Tibial nerve (tissue), 4 donors: ENCODE results near the gene GBA2. TPM values are rescaled to one million over a fixed set of nuclear protein-coding genes. Genes with fewer than 3 reads are reported as not detected.

Experiments used
- DNase-seq, 2 donors: peaks; one replicate each; pipeline ENCODE4 v3.0.0-alpha.2; 2019; ENCODE audit warnings: low spot score in 2 of 2
- H3K27ac ChIP-seq, 4 donors: fragments of 200-600 bp; sonication (generic) in 3 of 4; one replicate each; pipeline ENCODE4 v1.5.1; 2017 to 2019; ENCODE audit warnings: mild to moderate bottlenecking in 1 of 4
- H3K27me3 ChIP-seq, 2 donors: fragments of 200-600 bp; sonication (generic) in 1 of 2; one replicate each; pipeline versions ENCODE4 v1.5.1 to v1.6.0; 2017 to 2019
- H3K36me3 ChIP-seq, 3 donors: fragments of 200-600 bp; sonication (generic); one replicate each; pipeline ENCODE4 v1.5.1; 2018 to 2019
- H3K4me1 ChIP-seq, 4 donors: fragments of 200-600 bp; sonication (generic) in 3 of 4; one replicate each; pipeline ENCODE4 v1.5.1; 2017 to 2019
- H3K4me3 ChIP-seq, 4 donors: fragments of 200-600 bp; sonication (generic) in 3 of 4; one replicate each; pipeline ENCODE4 v1.5.1; 2017 to 2019; ENCODE audit warnings: mild to moderate bottlenecking in 1 of 4, moderate library complexity in 1 of 4
- H3K9me3 ChIP-seq, 4 donors: fragments of 200-600 bp; sonication (generic) in 3 of 4; one replicate each; pipeline ENCODE4 v1.5.1; 2017 to 2019
- CTCF ChIP-seq, 5 experiments: fragments of 200-600 bp in 3 of 5; fragments of 450-650 bp in 2 of 5; sonication (generic) in 3 of 5; IDR thresholded peaks; one replicate each; pipeline ENCODE4 v1.5.1; 2016 to 2019; ENCODE audit warnings: antibody characterized with exemption in 5 of 5, mild to moderate bottlenecking in 3 of 5, moderate library complexity in 2 of 5
- EP300 ChIP-seq, 2 donors: sonication (generic); formaldehyde crosslinking; IDR thresholded peaks; one replicate each; pipeline ENCODE4 v1.6.1; 2017; ENCODE audit warnings: antibody characterized with exemption in 2 of 2, mild to moderate bottlenecking in 1 of 2
- POLR2A ChIP-seq, 2 donors: fragments of 450-650 bp; IDR thresholded peaks; one replicate each; pipeline ENCODE4 v1.6.1; 2017; ENCODE audit warnings: antibody characterized with exemption in 2 of 2, mild to moderate bottlenecking in 2 of 2, moderate library complexity in 2 of 2
- WGBS, 2 donors: methylation state at CpG; one replicate each; pipeline ENCODE4 v1.1.5; 2018; 5-methylcytosine and 5-hydroxymethylcytosine counted together
- total RNA-seq, 4 donors: library from RNA; depleted of rRNA; stranded (reverse); fragments of >200 nt; gene quantifications; one replicate each; pipeline ENCODE4 v1.1.0, GENCODE V29; 2016

The GBA2 gene
- total RNA-seq, 4 donors from 2014 or later: 63.8 to 92.1 (median 66.1) TPM

- Histone ChIP-seq H3K4me3 (peak overlapping the region; percentile 37 to 64 (median 54)), H3K27me3 (no peaks in the 10 kb centered on the region), H3K36me3 (peaks cover 0 to 40% (median 24%) of the 10 kb centered on the region in 3 donors), H3K27ac (peak overlapping the region; percentile 68 to 88 (median 84)), H3K4me1 (peaks cover 0 to 55% (median 15%) of the 10 kb centered on the region in 4 donors), H3K9me3 (no peaks in the 10 kb centered on the region)
- DNase-seq: peak in 1 of 2 donors; percentile 41
- 16 to 18% methylated on average over 19 to 32 of the region's 48 CpGs for WGBS, 2 donors
- peak; percentile 47 to 72 (median 61) for TF ChIP-seq CTCF (IDR thresholded peaks at IDR 0.05)
- TF ChIP-seq POLR2A (IDR thresholded peaks at IDR 0.05): no peak
- TF ChIP-seq EP300 (IDR thresholded peaks at IDR 0.05): no peak
Observed at GRCh38 chr9:35756275-35757225, 7.5 kb upstream of the GBA2 start.

GRCh38 chr9:35755071-35755470 lies 6.0 kb upstream of the GBA2 start:
- H3K4me3 ChIP-seq: no peak overlapping the region
- peaks cover 0 to 50% (median 21%) of the 10 kb centered on the region in 4 donors for H3K4me1 ChIP-seq
- DNase-seq: no peak
- H3K9me3 ChIP-seq: no peaks in the 10 kb centered on the region
- TF ChIP-seq POLR2A (IDR thresholded peaks at IDR 0.05): no peak
- WGBS, 2 donors: 93 to 96% methylated on average over 4 of the region's 4 CpGs
- no peaks in the 10 kb centered on the region for H3K27me3 ChIP-seq
- peaks cover 0 to 51% (median 28%) of the 10 kb centered on the region in 3 donors for H3K36me3 ChIP-seq
- H3K27ac ChIP-seq: no peak overlapping the region

- Histone ChIP-seq H3K4me3 (no peak within 1 kb of the TSS), H3K9me3 (no peaks in the 10 kb centered on the region), H3K36me3 (peaks cover 0 to 51% (median 28%) of the 10 kb centered on the region in 3 donors), H3K4me1 (peaks cover 0 to 53% (median 24%) of the 10 kb centered on the region in 4 donors), H3K27ac (no peak within 1 kb of the TSS), H3K27me3 (no peaks in the 10 kb centered on the region)
- WGBS, 2 donors: 23 to 43% methylated on average over 3 of the region's 3 CpGs
- no peak for DNase-seq
- no peak for TF ChIP-seq EP300 (IDR thresholded peaks at IDR 0.05)
- no peak for TF ChIP-seq CTCF (IDR thresholded peaks at IDR 0.05)
- no peak for TF ChIP-seq POLR2A (IDR thresholded peaks at IDR 0.05)
Observed at GRCh38 chr9:35754264-35754663, 5.2 kb upstream of the GBA2 start, which contains the start of gene MSMP. Gene MSMP (minus strand): TSS chr9:35754276. CDS start chr9:35754129, 147 bp downstream.

- DNase-seq: no peak
- Histone ChIP-seq H3K27ac (no peak overlapping the region), H3K9me3 (no peaks in the 10 kb centered on the region), H3K4me3 (no peak overlapping the region), H3K27me3 (no peaks in the 10 kb centered on the region), H3K4me1 (peaks cover 0 to 45% (median 20%) of the 10 kb centered on the region in 4 donors), H3K36me3 (peaks cover 0 to 51% (median 28%) of the 10 kb centered on the region in 3 donors)
- TF ChIP-seq POLR2A (IDR thresholded peaks at IDR 0.05) (no peak), CTCF (IDR thresholded peaks at IDR 0.05) (no peak), EP300 (IDR thresholded peaks at IDR 0.05) (no peak)
- WGBS, 2 donors: 86 to 91% methylated on average over 5 of the region's 5 CpGs
Observed at GRCh38 chr9:35753466-35753865, 4.4 kb upstream of the GBA2 start.

- Histone ChIP-seq H3K4me3 (peak overlapping the region in 3 of 4 donors; percentile 89 to 97 (median 92)), H3K36me3 (peaks cover 0 to 46% (median 28%) of the 10 kb centered on the region in 3 donors), H3K4me1 (peaks cover 0 to 48% (median 36%) of the 10 kb centered on the region in 4 donors), H3K27ac (peak overlapping the region in 3 of 4 donors; percentile 94), H3K9me3 (no peaks in the 10 kb centered on the region), H3K27me3 (no peaks in the 10 kb centered on the region)
- DNase-seq: no peak
- no peak for TF ChIP-seq CTCF (IDR thresholded peaks at IDR 0.05)
- no peak for TF ChIP-seq POLR2A (IDR thresholded peaks at IDR 0.05)
- no peak for TF ChIP-seq EP300 (IDR thresholded peaks at IDR 0.05)
- 65 to 68% methylated on average over 3 to 4 of the region's 4 CpGs for WGBS, 2 donors
Observed at GRCh38 chr9:35750256-35750531, 1.2 kb upstream of the GBA2 start.
